HCT116 (cell line): ENCODE data around the gene ARFRP1. TPM values are rescaled to one million over a fixed set of nuclear protein-coding genes. Genes with fewer than 3 reads are reported as not detected.

Source experiments
- ATAC-seq: fragments of 200-7000 bp; cut with Tn5 transposase; 2 replicates; pipeline ENCODE4 v1.9.1; 2020; ENCODE audit warnings: mild to moderate bottlenecking, moderate library complexity
- BruUV-seq: library from RNA; stranded (reverse); fragments of 400-500 nt; replicated peaks from 2 replicates; lab custom pipeline; 2021; lab: Mats Ljungman, UMichigan
- CTCF ChIA-PET: fragments of 300-600 bp; sonication (Branson Sonifier 250); formaldehyde crosslinking; loops from one replicate; lab custom pipeline; 2021; ENCODE audit warnings: antibody characterized with exemption; lab: Charles Lee
- POLR2A ChIA-PET: fragments of 300-600, 350-600 bp; sonication (Branson Sonifier 250); formaldehyde crosslinking; loops from one replicate; lab custom pipeline; 2021; ENCODE audit warnings: antibody characterized with exemption; lab: Charles Lee
- RAD21 ChIA-PET, 2 experiments: fragments of 300-600 bp; sonication (Branson Sonifier 250); formaldehyde crosslinking; loops; one replicate each; lab custom pipeline; 2023; ENCODE audit warnings: low total read pairs in 2 of 2; ENCODE audit not compliant: uncharacterized antibody in 2 of 2, unreplicated experiment in 2 of 2, low non-redundant PET in 1 of 2; lab: Charles Lee
- DNase-seq: peaks from one replicate; pipeline ENCODE4 v3.0.0-alpha.2; 2010; ENCODE audit warnings: low read depth, low spot score
- H2AFZ ChIP-seq: fragments of 200-600 bp; shearing (Covaris generic), sonication (generic); 2 replicates; pipeline ENCODE4 v1.6.1; 2017; ENCODE audit warnings: low read depth, mixed run types, mixed read lengths, antibody characterized with exemption, low read length; ENCODE audit not compliant: poor library complexity, severe bottlenecking
- H3K27ac ChIP-seq: 2 replicates; pipeline ENCODE4 v1.5.1; 2012; ENCODE audit warnings: low read depth, low read length
- H3K27me3 ChIP-seq: fragments of 200-600 bp; sonication (generic); 2 replicates; pipeline ENCODE4 v1.6.1; 2016; ENCODE audit warnings: mixed run types, low read length, mixed read lengths; ENCODE audit not compliant: insufficient read depth
- H3K36me3 ChIP-seq, 2 experiments: fragments of 200-500 bp in 1 of 2; fragments of 200-600 bp in 1 of 2; sonication (Bioruptor generic) in 1 of 2; sonication (generic) in 1 of 2; 2 replicates each; pipeline versions ENCODE4 v1.5.1 to v1.6.1; 2014 to 2016; ENCODE audit warnings: low read length in 2 of 2, inconsistent platforms in 1 of 2, mixed read lengths in 1 of 2, mixed run types in 1 of 2; ENCODE audit not compliant: insufficient read depth in 2 of 2, control insufficient read depth in 1 of 2
- H3K4me1 ChIP-seq, 2 experiments: fragments of 200-600 bp in 1 of 2; sonication (generic) in 1 of 2; 2 replicates each; pipeline versions ENCODE4 v1.5.1 to v1.6.1; 2012 to 2017; ENCODE audit warnings: low read length in 2 of 2, inconsistent platforms in 1 of 2, mild to moderate bottlenecking in 1 of 2, mixed read lengths in 1 of 2, mixed run types in 1 of 2, moderate library complexity in 1 of 2; ENCODE audit not compliant: insufficient read depth in 2 of 2, control insufficient read depth in 1 of 2
- H3K4me2 ChIP-seq: fragments of 200-600 bp; sonication (generic); 2 replicates; pipeline ENCODE4 v1.6.1; 2017; ENCODE audit warnings: mixed run types, low read length, mixed read lengths
- H3K4me3 ChIP-seq, 2 experiments: fragments of 200-600 bp in 1 of 2; sonication (generic) in 1 of 2; replicated peaks in 1 of 2; 2 replicates each; pipeline ENCODE4 v1.5.1; 2011 to 2016; ENCODE audit warnings: low read length in 2 of 2, control low read depth in 1 of 2, low read depth in 1 of 2, mild to moderate bottlenecking in 1 of 2, mixed read lengths in 1 of 2, mixed run types in 1 of 2
- H3K79me2 ChIP-seq: fragments of 200-600 bp; sonication (generic); 2 replicates; pipeline ENCODE4 v1.6.1; 2017; ENCODE audit warnings: mild to moderate bottlenecking, mixed run types, low read length, moderate library complexity, mixed read lengths; ENCODE audit not compliant: insufficient read depth
- H3K9ac ChIP-seq: fragments of 200-600 bp; sonication (generic); 2 replicates; pipeline ENCODE4 v1.6.1; 2016; ENCODE audit warnings: low read length, mixed read lengths
- H3K9me2 ChIP-seq: fragments of 200-600 bp; sonication (generic), shearing (Covaris generic); 2 replicates; pipeline ENCODE4 v1.6.1; 2017; ENCODE audit warnings: mixed run types, mild to moderate bottlenecking, moderate library complexity; ENCODE audit not compliant: insufficient read depth
- H3K9me3 ChIP-seq, 2 experiments: fragments of 200-500 bp in 1 of 2; fragments of 200-600 bp in 1 of 2; sonication (Bioruptor generic) in 1 of 2; sonication (generic) in 1 of 2; 2 replicates each; pipeline ENCODE4 v1.6.1; 2014 to 2017; ENCODE audit warnings: low read length in 2 of 2, mixed read lengths in 2 of 2, inconsistent platforms in 1 of 2, low read depth in 1 of 2, mild to moderate bottlenecking in 1 of 2, mixed run types in 1 of 2, moderate library complexity in 1 of 2; ENCODE audit not compliant: control insufficient read depth in 1 of 2, insufficient read depth in 1 of 2
- H4K20me1 ChIP-seq: fragments of 200-600 bp; sonication (generic), shearing (Covaris generic); 2 replicates; pipeline ENCODE4 v1.6.1; 2017; ENCODE audit warnings: mixed run types, mild to moderate bottlenecking, moderate library complexity; ENCODE audit not compliant: insufficient read depth
- CBX3 ChIP-seq: IDR thresholded peaks from 2 replicates; pipeline ENCODE4 v1.6.1; 2012; ENCODE audit warnings: low read depth
- EGR1 ChIP-seq: IDR thresholded peaks from 2 replicates; pipeline ENCODE4 v1.6.1; 2012; ENCODE audit warnings: low read depth
- ELF1 ChIP-seq: IDR thresholded peaks from 2 replicates; pipeline ENCODE4 v1.6.1; 2012; ENCODE audit warnings: low read depth, borderline replicate concordance
- EZH2phosphoT487 ChIP-seq: fragments of 200-600 bp; IDR thresholded peaks from 2 replicates; pipeline ENCODE4 v1.6.1; 2018; ENCODE audit warnings: antibody characterized with exemption, borderline replicate concordance
- SIN3A ChIP-seq: IDR thresholded peaks from 2 replicates; pipeline ENCODE4 v1.6.1; 2012; ENCODE audit warnings: low read depth
- SP1 ChIP-seq: IDR thresholded peaks from 2 replicates; pipeline ENCODE4 v1.6.1; 2012; ENCODE audit warnings: low read depth
- ZNF274 ChIP-seq: fragments of 200-500 bp; sonication (Bioruptor generic); IDR thresholded peaks from 2 replicates; pipeline ENCODE4 v1.6.1; 2014; ENCODE audit warnings: mild to moderate bottlenecking, low read depth, low read length, inconsistent platforms
- intact Hi-C: fragments of 100-400 bp; cut with micrococcal nuclease; formaldehyde crosslinking; loops from 2 replicates; pipeline ENCODE4 v1.10.0; 2022
- total RNA-seq: library from RNA; stranded (reverse); gene quantifications from one replicate; pipeline ENCODE4 v1.2.1, GENCODE V29; 2021; ENCODE audit not compliant: unreplicated experiment
- TF ChIP-seq, protein P1 (sequence below): IDR thresholded peaks from 2 replicates; pipeline ENCODE4 v1.6.1; 2012
- TF ChIP-seq, protein P2 (sequence below): IDR thresholded peaks from 2 replicates; pipeline ENCODE4 v1.6.1; 2011; ENCODE audit warnings: mild to moderate bottlenecking, low read length, moderate library complexity; ENCODE audit not compliant: insufficient replicate concordance; ENCODE audit errors: extremely low read depth

ARFRP1 gene
- total RNA-seq, 1 experiment from 2014 or later = 53.7 TPM

DNA sequence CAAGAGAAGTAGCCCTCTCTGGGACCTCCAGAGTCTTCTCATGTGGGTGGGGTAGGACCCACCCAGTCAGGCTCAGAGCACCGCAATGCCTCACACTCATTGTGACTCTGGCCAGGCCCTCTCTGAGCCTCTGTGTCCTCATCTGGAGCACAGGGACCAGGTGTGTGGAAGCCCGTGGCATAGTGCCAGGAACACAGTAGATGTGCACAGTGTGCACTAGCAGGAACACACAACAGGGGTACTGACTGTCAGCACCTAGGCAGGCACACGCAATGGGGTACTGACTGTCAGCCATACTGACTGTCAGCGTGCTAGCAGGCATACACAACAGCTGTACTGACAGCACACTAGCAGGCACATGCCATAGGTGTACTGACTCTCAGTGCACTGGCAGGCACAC lies 52.5 kb downstream of the ARFRP1 start:
- intact Hi-C loops = no loop called here
- ChIA-PET RAD21 (no interaction called here), POLR2A (interaction anchor here (0.8 kb wide), 1 partner anchor 28 kb away, joined by 3 read pairs; the partner anchor contains the start of gene GMEB2), CTCF (no interaction called here)
- Histone ChIP-seq H3K27ac (no peak overlapping the region), H3K9me3 (no peaks in the 10 kb centered on the region), H3K4me2 (no peak overlapping the region), H3K4me1 (peaks cover 25 to 55% of the 10 kb centered on the region in 2 experiments), H3K36me3 (no peaks in the 10 kb centered on the region), H3K9me2 (no peaks in the 10 kb centered on the region), H3K27me3 (no peaks in the 10 kb centered on the region), H2AFZ (no peak overlapping the region), H3K9ac (no peak overlapping the region), H4K20me1 (no peaks in the 10 kb centered on the region), H3K4me3 (no peak overlapping the region), H3K79me2 (peaks cover 35% of the 10 kb centered on the region)
- TF ChIP-seq, protein P1, sequence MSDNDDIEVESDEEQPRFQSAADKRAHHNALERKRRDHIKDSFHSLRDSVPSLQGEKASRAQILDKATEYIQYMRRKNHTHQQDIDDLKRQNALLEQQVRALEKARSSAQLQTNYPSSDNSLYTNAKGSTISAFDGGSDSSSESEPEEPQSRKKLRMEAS = no peak
- no peak for TF ChIP-seq ELF1
- no peak for DNase-seq
- no TSS peak for BruUV-seq
- no peak for ATAC-seq

GRCh38 chr20:63653974-63654668 lies 53.7 kb downstream of the ARFRP1 start:
- Histone ChIP-seq H3K36me3 (no peaks in the 10 kb centered on the region), H3K27ac (peak overlapping the region; percentile 65), H3K4me3 (peak overlapping the region; percentile 65 to 75), H2AFZ (no peak overlapping the region), H3K9me2 (no peaks in the 10 kb centered on the region), H3K27me3 (no peaks in the 10 kb centered on the region), H3K9me3 (no peaks in the 10 kb centered on the region), H4K20me1 (no peaks in the 10 kb centered on the region), H3K79me2 (peaks cover 33% of the 10 kb centered on the region), H3K4me2 (peak overlapping the region; percentile 89), H3K9ac (peak overlapping the region; percentile 64), H3K4me1 (peaks cover 18 to 49% of the 10 kb centered on the region in 2 experiments)
- DNase-seq = no peak
- ATAC-seq = no peak
- BruUV-seq = no TSS peak
- TF ChIP-seq EZH2phosphoT487 (no peak), EGR1 (no peak), CBX3 (no peak), ZNF274 (no peak), SP1 (no peak), SIN3A (no peak)
- TF ChIP-seq, protein P2, sequence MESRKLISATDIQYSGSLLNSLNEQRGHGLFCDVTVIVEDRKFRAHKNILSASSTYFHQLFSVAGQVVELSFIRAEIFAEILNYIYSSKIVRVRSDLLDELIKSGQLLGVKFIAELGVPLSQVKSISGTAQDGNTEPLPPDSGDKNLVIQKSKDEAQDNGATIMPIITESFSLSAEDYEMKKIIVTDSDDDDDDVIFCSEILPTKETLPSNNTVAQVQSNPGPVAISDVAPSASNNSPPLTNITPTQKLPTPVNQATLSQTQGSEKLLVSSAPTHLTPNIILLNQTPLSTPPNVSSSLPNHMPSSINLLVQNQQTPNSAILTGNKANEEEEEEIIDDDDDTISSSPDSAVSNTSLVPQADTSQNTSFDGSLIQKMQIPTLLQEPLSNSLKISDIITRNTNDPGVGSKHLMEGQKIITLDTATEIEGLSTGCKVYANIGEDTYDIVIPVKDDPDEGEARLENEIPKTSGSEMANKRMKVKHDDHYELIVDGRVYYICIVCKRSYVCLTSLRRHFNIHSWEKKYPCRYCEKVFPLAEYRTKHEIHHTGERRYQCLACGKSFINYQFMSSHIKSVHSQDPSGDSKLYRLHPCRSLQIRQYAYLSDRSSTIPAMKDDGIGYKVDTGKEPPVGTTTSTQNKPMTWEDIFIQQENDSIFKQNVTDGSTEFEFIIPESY = no peak
- TF ChIP-seq, protein P1 = no peak
- intact Hi-C loops = loop anchor here (1.0 to 2.0 kb wide), 2 partner anchors 28 to 43 kb away; partner anchors contain the start of gene TNFRSF6B
- ChIA-PET CTCF (interaction anchor here (1.0 to 1.1 kb wide), 2 partner anchors 12 to 116 kb away, joined by 3 to 6 read pairs; no protein-coding TSS in a partner anchor), RAD21 (no interaction called here), POLR2A (interaction anchor here (1.1 to 1.2 kb wide), 3 partner anchors 12 to 211 kb away, joined by 3 to 7 read pairs (median 4); partner anchors contain the start of gene TPD52L2)
